GM12801 (cell line): ENCODE measurements around the gene CRK.

Experiments
- CTCF ChIP-seq: IDR thresholded peaks from one replicate; pipeline ENCODE4 v1.5.1; 2011; ENCODE audit warnings: control low read depth; ENCODE audit not compliant: insufficient read length; ENCODE audit errors: extremely low read depth

CRK gene

GRCh38 chr17:1446201-1446600, 9.8 kb downstream of the CRK start:
- no peak for TF ChIP-seq CTCF

GRCh38 chr17:1442187-1442586, 13.8 kb downstream of the CRK start:
- no peak for TF ChIP-seq CTCF

GRCh38 chr17:1440921-1441320, 15.1 kb downstream of the CRK start:
- TF ChIP-seq CTCF, result no peak

- no peak for TF ChIP-seq CTCF
These were observed 17.4 kb downstream of the CRK start for GRCh38 chr17:1438593-1439083.

GRCh38 chr17:1435326-1435725, 20.7 kb downstream of the CRK start:
- TF ChIP-seq CTCF, result no peak

GRCh38 chr17:1434150-1434549, 21.9 kb downstream of the CRK start:
- TF ChIP-seq CTCF, result no peak

- TF ChIP-seq CTCF, result no peak
These were observed 24.4 kb downstream of the CRK start for GRCh38 chr17:1431631-1432104.
